ENCODE results near the gene TTC12.

TTC12 gene

GRCh38 chr11:113324250-113324649 lies 9.9 kb downstream of the TTC12 start:
- no peak for TF ChIP-seq GATA1 (IDR thresholded peaks at IDR 0.05; ENCODE audit: low read depth, low read length)
- no peak for TF ChIP-seq POLR2A (IDR thresholded peaks at IDR 0.05; ENCODE audit: low read length)
- no peak for DNase-seq

- DNase-seq, result no peak
- no peak for TF ChIP-seq GATA1 (IDR thresholded peaks at IDR 0.05; ENCODE audit: low read depth, low read length)
- TF ChIP-seq POLR2A (IDR thresholded peaks at IDR 0.05; ENCODE audit: low read length), result no peak
Measured at GRCh38 chr11:113329725-113330124, 15.3 kb downstream of the TTC12 start.

GRCh38 chr11:113331441-113331840 lies 17.1 kb downstream of the TTC12 start:
- DNase-seq, result no peak
- TF ChIP-seq GATA1 (IDR thresholded peaks at IDR 0.05; ENCODE audit: low read depth, low read length) (no peak), POLR2A (IDR thresholded peaks at IDR 0.05; ENCODE audit: low read length) (no peak)

GRCh38 chr11:113332023-113332422 lies 17.6 kb downstream of the TTC12 start:
- DNase-seq, result no peak
- TF ChIP-seq GATA1 (IDR thresholded peaks at IDR 0.05; ENCODE audit: low read depth, low read length) (no peak), POLR2A (IDR thresholded peaks at IDR 0.05; ENCODE audit: low read length) (no peak)

GRCh38 chr11:113332638-113333329 lies 18.4 kb downstream of the TTC12 start:
- TF ChIP-seq POLR2A (IDR thresholded peaks at IDR 0.05; ENCODE audit: low read length), result no peak
- DNase-seq, result no peak

GRCh38 chr11:113334183-113334582 lies 19.8 kb downstream of the TTC12 start:
- no peak for DNase-seq
- no peak for TF ChIP-seq GATA1 (IDR thresholded peaks at IDR 0.05; ENCODE audit: low read depth, low read length)
- TF ChIP-seq POLR2A (IDR thresholded peaks at IDR 0.05; ENCODE audit: low read length), result no peak

- DNase-seq, result no peak
- TF ChIP-seq GATA1 (IDR thresholded peaks at IDR 0.05; ENCODE audit: low read depth, low read length) (no peak), POLR2A (IDR thresholded peaks at IDR 0.05; ENCODE audit: low read length) (no peak)
Measured at GRCh38 chr11:113338730-113339129, 24.3 kb downstream of the TTC12 start.

GRCh38 chr11:113339929-113340589 lies 25.7 kb downstream of the TTC12 start:
- TF ChIP-seq POLR2A (IDR thresholded peaks at IDR 0.05; ENCODE audit: low read length), result no peak
- TF ChIP-seq GATA1 (IDR thresholded peaks at IDR 0.05; ENCODE audit: low read depth, low read length), result no peak

GRCh38 chr11:113341388-113342165 lies 27.2 kb downstream of the TTC12 start:
- TF ChIP-seq POLR2A (IDR thresholded peaks at IDR 0.05; ENCODE audit: low read length) (no peak), GATA1 (IDR thresholded peaks at IDR 0.05; ENCODE audit: low read depth, low read length) (no peak)
- no peak for DNase-seq

More at GRCh38 chr11:113339929-113340589, 25.7 kb downstream of the TTC12 start:
- DNase-seq, result no peak

GRCh38 chr11:113345978-113346377 lies 31.6 kb downstream of the TTC12 start:
- DNase-seq, result no peak

GRCh38 chr11:113349528-113349927 lies 35.1 kb downstream of the TTC12 start:
- TF ChIP-seq POLR2A (IDR thresholded peaks at IDR 0.05; ENCODE audit: low read length) (no peak), GATA1 (IDR thresholded peaks at IDR 0.05; ENCODE audit: low read depth, low read length) (no peak)
- DNase-seq, result no peak

More at GRCh38 chr11:113345978-113346377, 31.6 kb downstream of the TTC12 start:
- no peak for TF ChIP-seq POLR2A (IDR thresholded peaks at IDR 0.05; ENCODE audit: low read length)
- TF ChIP-seq GATA1 (IDR thresholded peaks at IDR 0.05; ENCODE audit: low read depth, low read length), result no peak

GRCh38 chr11:113350336-113351067 lies 36.1 kb downstream of the TTC12 start:
- DNase-seq, result no peak
- TF ChIP-seq POLR2A (IDR thresholded peaks at IDR 0.05; ENCODE audit: low read length), result no peak
- TF ChIP-seq GATA1 (IDR thresholded peaks at IDR 0.05; ENCODE audit: low read depth, low read length), result no peak

- no peak for DNase-seq
- no peak for TF ChIP-seq GATA1 (IDR thresholded peaks at IDR 0.05; ENCODE audit: low read depth, low read length)
Measured at GRCh38 chr11:113351068-113351450, 36.7 kb downstream of the TTC12 start.

- no peak for DNase-seq
- TF ChIP-seq GATA1 (IDR thresholded peaks at IDR 0.05; ENCODE audit: low read depth, low read length), result no peak
- TF ChIP-seq POLR2A (IDR thresholded peaks at IDR 0.05; ENCODE audit: low read length), result no peak
Measured at GRCh38 chr11:113351480-113351879, 37.1 kb downstream of the TTC12 start.
